ENCODE measurements around the gene ASF1B. TPM values are rescaled to one million over a fixed set of nuclear protein-coding genes. Genes with fewer than 3 reads are reported as not detected.

ASF1B gene
- total RNA-seq, 1 donor from 2014 or later, result 0.45 TPM

Other genes with a start within 250 kb of the ASF1B start
- gene BRME1, start 230.5 kb downstream of the ASF1B start, total RNA-seq, result 1.3 TPM
- 24.9 TPM for gene CC2D1A, start 230.4 kb downstream of the ASF1B start, total RNA-seq
- gene PODNL1, start 198.2 kb downstream of the ASF1B start, total RNA-seq, result not detected
- 11.4 TPM for gene DCAF15, start 184.1 kb downstream of the ASF1B start, total RNA-seq
- 7.0 TPM for gene RFX1, start 130.3 kb downstream of the ASF1B start, total RNA-seq
- gene RLN3, start 108.4 kb downstream of the ASF1B start, total RNA-seq, result not detected
- gene IL27RA, start 104.8 kb downstream of the ASF1B start, total RNA-seq, result 1.4 TPM
- 42.7 TPM for gene PALM3, start 74.5 kb downstream of the ASF1B start, total RNA-seq
- 15.2 TPM for gene MISP3, start 63.8 kb downstream of the ASF1B start, total RNA-seq
- gene C19orf67, start 50.8 kb downstream of the ASF1B start, total RNA-seq, result not detected
- 19.1 TPM for gene SAMD1, start 45.8 kb downstream of the ASF1B start, total RNA-seq
- 78.4 TPM for gene PRKACA, start 18.8 kb downstream of the ASF1B start, total RNA-seq
- gene ADGRL1, start 69.6 kb upstream of the ASF1B start, total RNA-seq, result 1.3 TPM
- gene ADGRE5, start 244.9 kb upstream of the ASF1B start, total RNA-seq, result 11.7 TPM

All from left lobe of liver (tissue), 1 donor.